ENCODE measurements around the gene PLXNA4. TPM values are rescaled to one million over a fixed set of nuclear protein-coding genes. Genes with fewer than 3 reads are reported as not detected.
"Not testable (repeated sequence)": the region's sequence is repeated elsewhere in the genome, so short reads cannot be mapped to it uniquely, and the experiment has no call there.

The PLXNA4 gene
- total RNA-seq, 1 donor from 2014 or later = 3.5 TPM

DNA sequence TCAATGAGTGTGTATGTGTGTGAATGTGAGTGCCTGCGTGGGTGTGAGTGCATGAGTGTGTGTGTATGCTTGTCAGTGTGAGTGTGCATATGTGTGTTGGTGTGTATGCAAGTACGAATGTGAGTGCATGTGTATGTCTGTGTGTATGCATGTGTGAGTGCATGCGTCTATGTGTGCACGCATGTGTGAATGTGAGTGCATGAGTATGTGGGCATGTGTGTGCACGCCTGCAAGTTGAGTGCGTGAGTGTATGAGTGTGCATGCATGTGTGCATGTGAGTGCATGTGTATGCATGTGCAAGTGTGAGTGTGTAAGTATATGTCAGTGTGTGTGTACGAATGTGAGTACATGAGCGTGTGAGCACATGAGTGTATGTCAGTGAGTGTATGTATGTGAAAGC, 399.6 kb downstream of the PLXNA4 start:
- TF ChIP-seq, protein P1, sequence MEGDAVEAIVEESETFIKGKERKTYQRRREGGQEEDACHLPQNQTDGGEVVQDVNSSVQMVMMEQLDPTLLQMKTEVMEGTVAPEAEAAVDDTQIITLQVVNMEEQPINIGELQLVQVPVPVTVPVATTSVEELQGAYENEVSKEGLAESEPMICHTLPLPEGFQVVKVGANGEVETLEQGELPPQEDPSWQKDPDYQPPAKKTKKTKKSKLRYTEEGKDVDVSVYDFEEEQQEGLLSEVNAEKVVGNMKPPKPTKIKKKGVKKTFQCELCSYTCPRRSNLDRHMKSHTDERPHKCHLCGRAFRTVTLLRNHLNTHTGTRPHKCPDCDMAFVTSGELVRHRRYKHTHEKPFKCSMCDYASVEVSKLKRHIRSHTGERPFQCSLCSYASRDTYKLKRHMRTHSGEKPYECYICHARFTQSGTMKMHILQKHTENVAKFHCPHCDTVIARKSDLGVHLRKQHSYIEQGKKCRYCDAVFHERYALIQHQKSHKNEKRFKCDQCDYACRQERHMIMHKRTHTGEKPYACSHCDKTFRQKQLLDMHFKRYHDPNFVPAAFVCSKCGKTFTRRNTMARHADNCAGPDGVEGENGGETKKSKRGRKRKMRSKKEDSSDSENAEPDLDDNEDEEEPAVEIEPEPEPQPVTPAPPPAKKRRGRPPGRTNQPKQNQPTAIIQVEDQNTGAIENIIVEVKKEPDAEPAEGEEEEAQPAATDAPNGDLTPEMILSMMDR (IDR thresholded peaks at IDR 0.05; ENCODE audit: unreplicated experiment) = no peak
- H3K27me3 Mint-ChIP-seq (ENCODE audit: unreplicated experiment) = peaks cover 1% of the 10 kb centered on the region
- H3K36me3 Mint-ChIP-seq (ENCODE audit: low read depth, unreplicated experiment) = no peaks in the 10 kb centered on the region
- no peaks in the 10 kb centered on the region for H3K9me3 Mint-ChIP-seq (ENCODE audit: unreplicated experiment)
- no peak overlapping the region for H3K27ac Mint-ChIP-seq (ENCODE audit: unreplicated experiment)
- no peak overlapping the region for H3K4me3 Mint-ChIP-seq (ENCODE audit: unreplicated experiment)
- no peak for DNase-seq (ENCODE audit: low spot score)
- no peaks in the 10 kb centered on the region for H3K4me1 Mint-ChIP-seq (ENCODE audit: unreplicated experiment)

DNA sequence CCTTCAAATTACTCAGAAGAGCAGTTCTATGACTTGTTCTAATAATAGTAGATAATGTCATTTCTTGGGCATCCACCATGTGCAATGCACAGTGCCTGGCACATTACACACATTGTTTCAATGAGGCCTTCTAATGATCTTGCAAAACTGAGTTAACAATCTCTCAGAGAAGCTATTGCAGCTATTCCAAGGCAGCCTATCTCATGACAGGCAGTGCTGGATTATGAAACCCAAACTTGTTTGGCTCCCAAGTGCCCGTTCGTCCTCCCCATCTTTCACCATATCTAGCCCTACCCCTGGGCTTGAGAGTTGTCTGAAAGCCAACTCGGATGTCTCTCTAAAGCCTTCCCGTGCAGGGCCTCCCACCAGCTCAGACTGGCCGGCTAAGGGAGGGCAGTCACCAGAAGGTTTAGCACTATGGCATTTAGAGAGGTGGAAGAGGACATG, 405.1 kb downstream of the PLXNA4 start:
- TF ChIP-seq, protein P1 (IDR thresholded peaks at IDR 0.05; ENCODE audit: unreplicated experiment) = no peak
- Mint-ChIP-seq H3K4me3 (ENCODE audit: unreplicated experiment) (no peak overlapping the region), H3K9me3 (ENCODE audit: unreplicated experiment) (no peaks in the 10 kb centered on the region), H3K4me1 (ENCODE audit: unreplicated experiment) (peaks cover 3% of the 10 kb centered on the region), H3K27me3 (ENCODE audit: unreplicated experiment) (peaks cover 1% of the 10 kb centered on the region), H3K36me3 (ENCODE audit: low read depth, unreplicated experiment) (no peaks in the 10 kb centered on the region), H3K27ac (ENCODE audit: unreplicated experiment) (no peak overlapping the region)
- no peak for DNase-seq (ENCODE audit: low spot score)

DNA sequence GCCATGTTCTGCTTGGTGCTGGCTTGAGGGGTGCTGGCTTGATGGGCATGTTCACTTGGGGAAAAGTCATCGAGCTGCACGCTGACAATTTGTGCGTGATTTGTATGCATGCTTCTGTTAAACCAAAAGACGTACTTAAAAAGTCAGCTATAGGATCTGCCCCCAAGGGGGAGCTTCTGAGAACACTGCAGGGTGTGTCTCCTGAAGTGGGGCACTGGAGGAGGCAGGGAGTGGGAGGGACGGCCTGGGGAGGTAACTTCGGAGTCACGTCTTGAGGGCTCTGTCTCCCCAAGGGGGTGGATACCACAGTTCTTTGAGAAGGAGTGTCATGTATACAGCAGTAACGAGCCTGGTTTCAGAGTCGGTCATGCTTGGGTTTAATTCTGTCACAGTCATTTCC, 406.5 kb downstream of the PLXNA4 start:
- DNase-seq (ENCODE audit: low spot score) = no peak
- Mint-ChIP-seq H3K36me3 (ENCODE audit: low read depth, unreplicated experiment) (peaks cover 4% of the 10 kb centered on the region), H3K4me1 (ENCODE audit: unreplicated experiment) (peaks cover 9% of the 10 kb centered on the region), H3K9me3 (ENCODE audit: unreplicated experiment) (no peaks in the 10 kb centered on the region), H3K27me3 (ENCODE audit: unreplicated experiment) (no peaks in the 10 kb centered on the region), H3K4me3 (ENCODE audit: unreplicated experiment) (no peak overlapping the region), H3K27ac (ENCODE audit: unreplicated experiment) (no peak overlapping the region)
- TF ChIP-seq, protein P1 (IDR thresholded peaks at IDR 0.05; ENCODE audit: unreplicated experiment) = no peak

DNA sequence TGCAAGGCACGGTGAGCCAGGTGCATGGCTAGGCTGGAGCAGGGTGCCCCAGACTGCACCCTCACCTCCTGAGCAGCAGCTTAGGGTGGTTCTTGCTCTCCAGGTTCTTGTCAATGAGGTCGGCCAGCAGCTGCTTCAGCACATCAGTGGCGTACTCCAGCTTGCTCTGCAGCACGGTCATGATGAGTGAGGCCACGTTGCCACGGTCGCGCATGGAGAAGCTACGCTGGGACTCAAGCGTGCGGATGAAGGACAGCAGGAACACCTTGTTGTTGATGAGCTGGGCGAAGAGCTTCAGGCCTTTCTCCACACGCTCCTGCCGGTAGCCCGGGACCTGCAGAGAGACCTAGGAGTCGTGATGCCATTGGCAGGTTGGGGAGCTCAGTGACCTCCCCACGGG, 408.0 kb downstream of the PLXNA4 start:
- H3K27me3 Mint-ChIP-seq (ENCODE audit: unreplicated experiment) = peaks cover 1% of the 10 kb centered on the region
- H3K9me3 Mint-ChIP-seq (ENCODE audit: unreplicated experiment) = no peaks in the 10 kb centered on the region
- H3K4me1 Mint-ChIP-seq (ENCODE audit: unreplicated experiment) = peaks cover 11% of the 10 kb centered on the region
- no peak overlapping the region for H3K27ac Mint-ChIP-seq (ENCODE audit: unreplicated experiment)
- TF ChIP-seq, protein P1 (IDR thresholded peaks at IDR 0.05; ENCODE audit: unreplicated experiment) = no peak
- no peak overlapping the region for H3K4me3 Mint-ChIP-seq (ENCODE audit: unreplicated experiment)
- H3K36me3 Mint-ChIP-seq (ENCODE audit: low read depth, unreplicated experiment) = peaks cover 4% of the 10 kb centered on the region
- DNase-seq (ENCODE audit: low spot score) = no peak

DNA sequence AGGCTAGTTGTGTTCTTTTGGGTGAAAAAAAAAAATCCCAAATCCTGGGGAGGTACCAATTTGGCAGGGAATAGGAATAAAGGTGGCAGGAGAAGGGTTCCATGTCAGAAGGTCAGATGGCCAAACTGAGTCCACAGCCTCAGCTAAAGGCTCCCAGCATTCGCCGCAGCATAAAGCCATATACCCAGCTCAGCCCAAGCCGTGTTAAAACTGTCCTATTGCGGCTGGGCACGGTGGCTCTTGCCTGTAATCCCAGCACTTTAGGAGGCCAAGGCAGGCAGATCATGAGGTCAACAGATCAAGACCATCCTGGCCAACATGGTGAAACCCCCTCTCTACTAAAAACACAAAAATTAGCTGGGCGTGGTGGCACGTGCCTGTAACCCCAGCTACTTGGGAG, 410.6 kb downstream of the PLXNA4 start:
- not testable (repeated sequence) for H3K27ac Mint-ChIP-seq (ENCODE audit: unreplicated experiment); H3K27me3 Mint-ChIP-seq (ENCODE audit: unreplicated experiment); H3K9me3 Mint-ChIP-seq (ENCODE audit: unreplicated experiment)

More for the DNA sequence above, 410.6 kb downstream of the PLXNA4 start:
- DNase-seq (ENCODE audit: low spot score); H3K4me3 Mint-ChIP-seq (ENCODE audit: unreplicated experiment); H3K36me3 Mint-ChIP-seq (ENCODE audit: low read depth, unreplicated experiment): not testable (repeated sequence)
- peaks cover 19% of the 10 kb centered on the region for H3K4me1 Mint-ChIP-seq (ENCODE audit: unreplicated experiment)

All from endothelial cell (in vitro differentiated cells).